Hepatocyte (in vitro differentiated cells): Measurements from ENCODE around the gene PRKAG2. TPM values are rescaled to one million over a fixed set of nuclear protein-coding genes. Genes with fewer than 3 reads are reported as not detected.

Experiments
- DNase-seq: peaks from one replicate; pipeline ENCODE4 v3.0.0-alpha.2; 2016; ENCODE audit warnings: low spot score
- H2AFZ ChIP-seq: fragments of 200-600 bp; sonication (generic); 2 replicates; pipeline ENCODE4 v1.6.0; 2016; ENCODE audit warnings: antibody characterized with exemption, mild to moderate bottlenecking
- H3K27ac ChIP-seq: fragments of 200-600 bp; sonication (generic); 2 replicates; pipeline ENCODE4 v1.5.1; 2016; ENCODE audit warnings: mild to moderate bottlenecking
- H3K27me3 ChIP-seq: fragments of 200-600 bp; sonication (generic); 2 replicates; pipeline ENCODE4 v1.6.1; 2016
- H3K36me3 ChIP-seq: fragments of 200-600 bp; sonication (generic); replicated peaks from 2 replicates; pipeline ENCODE4 v1.5.1; 2016; ENCODE audit warnings: low read depth; ENCODE audit not compliant: insufficient read depth
- H3K4me1 ChIP-seq: fragments of 200-600 bp; sonication (generic); 2 replicates; pipeline ENCODE4 v1.5.1; 2016; ENCODE audit warnings: mild to moderate bottlenecking, moderate library complexity; ENCODE audit not compliant: insufficient read depth
- H3K4me2 ChIP-seq: fragments of 200-600 bp; sonication (generic); 2 replicates; pipeline ENCODE4 v1.6.0; 2016
- H3K4me3 ChIP-seq: fragments of 200-600 bp; sonication (generic); 2 replicates; pipeline ENCODE4 v1.5.1; 2016; ENCODE audit warnings: mild to moderate bottlenecking
- H3K79me2 ChIP-seq: fragments of 200-600 bp; sonication (generic); 2 replicates; pipeline ENCODE4 v1.6.0; 2017; ENCODE audit warnings: mild to moderate bottlenecking
- H3K9me2 ChIP-seq: fragments of 200-600 bp; sonication (generic); replicated peaks from 2 replicates; pipeline ENCODE4 v1.6.0; 2017; ENCODE audit warnings: mild to moderate bottlenecking; ENCODE audit not compliant: insufficient read depth
- H3K9me3 ChIP-seq: fragments of 200-600 bp; sonication (generic); 2 replicates; pipeline ENCODE4 v1.5.1; 2016; ENCODE audit warnings: low read depth, mild to moderate bottlenecking
- H4K20me1 ChIP-seq: fragments of 200-600 bp; sonication (generic); 2 replicates; pipeline ENCODE4 v1.6.0; 2016; ENCODE audit warnings: mild to moderate bottlenecking; ENCODE audit not compliant: insufficient read depth, poor library complexity, severe bottlenecking
- EZH2 ChIP-seq: fragments of 200-600 bp; sonication (generic); IDR thresholded peaks from 2 replicates; pipeline ENCODE4 v1.6.1; 2016; ENCODE audit warnings: antibody characterized with exemption, mild to moderate bottlenecking, borderline replicate concordance
- EZH2phosphoT487 ChIP-seq: fragments of 200-600 bp; sonication (generic); IDR thresholded peaks from one replicate; pipeline ENCODE4 v1.6.1; 2018; ENCODE audit warnings: antibody characterized with exemption, mild to moderate bottlenecking, low read depth, moderate library complexity; ENCODE audit not compliant: unreplicated experiment, severe bottlenecking
- WGBS: methylation state at CpG from one replicate; pipeline ENCODE4 v1.1.6; 2016; ENCODE audit warnings: low lambda C conversion rate; ENCODE audit errors: missing lambda C conversion rate; 5-methylcytosine and 5-hydroxymethylcytosine counted together
- polyA plus RNA-seq: library from polyadenylated mRNA; unstranded; fragments of >200 nt; fragmentation: Nextera tagmentation; extraction: Ambion mirVana; gene quantifications from 2 replicates; pipeline ENCODE4 v1.2.1, GENCODE V29; 2016
- total RNA-seq: library from RNA; depleted of rRNA; stranded (reverse); fragments of >200 nt; gene quantifications from 2 replicates; pipeline ENCODE4 v1.2.3, GENCODE V29; 2014
- TF ChIP-seq, protein P1 (sequence below): fragments of 200-600 bp; sonication (generic); IDR thresholded peaks from 2 replicates; pipeline ENCODE4 v1.5.1; 2016; ENCODE audit warnings: antibody characterized with exemption, mild to moderate bottlenecking; ENCODE audit not compliant: poor library complexity

Gene PRKAG2
- total and polyA plus RNA-seq, 2 experiments from 2014 or later, result 17.8 to 23.4 TPM

DNA sequence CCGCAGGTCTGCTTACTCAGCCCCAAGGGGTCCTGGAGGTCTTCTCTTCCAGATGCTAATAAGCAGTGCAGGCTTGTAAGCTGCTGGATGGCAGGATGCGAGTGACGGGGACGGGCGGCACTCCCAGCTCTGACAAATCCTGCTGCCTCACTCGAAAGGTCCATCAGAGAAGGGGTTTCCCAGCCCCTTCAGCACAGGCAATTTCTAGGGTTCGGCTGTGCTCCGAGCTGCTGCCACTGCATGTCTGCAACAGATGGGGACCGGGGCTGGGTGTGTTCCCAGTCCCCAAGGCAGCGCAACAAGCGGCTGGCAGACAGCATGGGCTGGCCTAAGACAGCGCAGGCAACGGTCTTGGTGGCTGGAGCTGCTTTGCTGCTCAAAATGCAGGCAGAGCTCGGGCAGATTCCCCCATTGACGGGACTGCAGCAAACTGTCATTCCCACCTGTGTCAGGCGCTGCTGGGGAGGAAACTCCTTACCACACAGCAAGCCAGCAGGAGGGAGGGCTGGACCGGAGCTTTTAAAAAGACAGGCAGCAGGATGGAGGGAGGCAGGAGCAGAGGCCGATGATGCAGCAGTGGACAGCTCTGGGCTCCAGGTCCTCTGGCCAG, 62.4 kb downstream of the PRKAG2 start:
- WGBS, result 55% methylated on average over 18 of the region's 18 CpGs

DNA sequence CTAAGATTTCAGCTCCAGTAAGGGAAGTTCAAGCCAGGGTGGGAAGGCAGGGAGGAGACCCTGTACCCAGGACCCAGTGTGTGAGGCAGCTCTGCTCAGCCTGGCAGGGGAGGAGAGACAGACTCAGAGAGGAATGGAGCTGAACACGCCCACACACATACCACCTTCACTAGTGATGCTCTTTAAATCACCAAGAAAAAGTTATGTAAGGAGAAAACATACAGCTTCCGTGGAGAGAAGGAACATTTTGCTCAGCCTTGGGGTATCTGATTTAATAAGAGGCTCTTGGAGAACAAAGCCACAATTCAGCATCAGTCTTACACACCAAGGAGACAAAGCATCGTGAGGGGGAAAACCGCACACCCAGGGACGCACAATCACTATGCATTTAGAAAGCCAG, 62.9 kb downstream of the PRKAG2 start:
- H3K4me3 ChIP-seq, result no peak overlapping the region
- H3K27ac ChIP-seq, result no peak overlapping the region
- no peaks in the 10 kb centered on the region for H3K9me3 ChIP-seq
- WGBS, result 68% methylated on average over 5 of the region's 5 CpGs
- peaks cover 4% of the 10 kb centered on the region for H3K27me3 ChIP-seq
- peaks cover 2% of the 10 kb centered on the region for H3K4me1 ChIP-seq
- no peaks in the 10 kb centered on the region for H4K20me1 ChIP-seq
- no peak overlapping the region for H3K4me2 ChIP-seq
- H3K9me2 ChIP-seq, result no peaks in the 10 kb centered on the region
- no peak for DNase-seq
- no peak overlapping the region for H2AFZ ChIP-seq
- no peaks in the 10 kb centered on the region for H3K36me3 ChIP-seq
- TF ChIP-seq, protein P1, sequence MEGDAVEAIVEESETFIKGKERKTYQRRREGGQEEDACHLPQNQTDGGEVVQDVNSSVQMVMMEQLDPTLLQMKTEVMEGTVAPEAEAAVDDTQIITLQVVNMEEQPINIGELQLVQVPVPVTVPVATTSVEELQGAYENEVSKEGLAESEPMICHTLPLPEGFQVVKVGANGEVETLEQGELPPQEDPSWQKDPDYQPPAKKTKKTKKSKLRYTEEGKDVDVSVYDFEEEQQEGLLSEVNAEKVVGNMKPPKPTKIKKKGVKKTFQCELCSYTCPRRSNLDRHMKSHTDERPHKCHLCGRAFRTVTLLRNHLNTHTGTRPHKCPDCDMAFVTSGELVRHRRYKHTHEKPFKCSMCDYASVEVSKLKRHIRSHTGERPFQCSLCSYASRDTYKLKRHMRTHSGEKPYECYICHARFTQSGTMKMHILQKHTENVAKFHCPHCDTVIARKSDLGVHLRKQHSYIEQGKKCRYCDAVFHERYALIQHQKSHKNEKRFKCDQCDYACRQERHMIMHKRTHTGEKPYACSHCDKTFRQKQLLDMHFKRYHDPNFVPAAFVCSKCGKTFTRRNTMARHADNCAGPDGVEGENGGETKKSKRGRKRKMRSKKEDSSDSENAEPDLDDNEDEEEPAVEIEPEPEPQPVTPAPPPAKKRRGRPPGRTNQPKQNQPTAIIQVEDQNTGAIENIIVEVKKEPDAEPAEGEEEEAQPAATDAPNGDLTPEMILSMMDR, result no peak
- H3K79me2 ChIP-seq, result no peaks in the 10 kb centered on the region

More for the DNA sequence above, 62.4 kb downstream of the PRKAG2 start:
- DNase-seq, result no peak
- Histone ChIP-seq H4K20me1 (no peaks in the 10 kb centered on the region), H3K4me2 (no peak overlapping the region), H3K36me3 (no peaks in the 10 kb centered on the region), H3K9me3 (no peaks in the 10 kb centered on the region), H3K4me3 (no peak overlapping the region), H3K79me2 (no peaks in the 10 kb centered on the region), H2AFZ (no peak overlapping the region), H3K9me2 (no peaks in the 10 kb centered on the region), H3K27ac (no peak overlapping the region), H3K4me1 (peaks cover 5% of the 10 kb centered on the region), H3K27me3 (peaks cover 4% of the 10 kb centered on the region)
- TF ChIP-seq, protein P1, result no peak
- TF ChIP-seq EZH2phosphoT487 (no peak), EZH2 (no peak)

DNA sequence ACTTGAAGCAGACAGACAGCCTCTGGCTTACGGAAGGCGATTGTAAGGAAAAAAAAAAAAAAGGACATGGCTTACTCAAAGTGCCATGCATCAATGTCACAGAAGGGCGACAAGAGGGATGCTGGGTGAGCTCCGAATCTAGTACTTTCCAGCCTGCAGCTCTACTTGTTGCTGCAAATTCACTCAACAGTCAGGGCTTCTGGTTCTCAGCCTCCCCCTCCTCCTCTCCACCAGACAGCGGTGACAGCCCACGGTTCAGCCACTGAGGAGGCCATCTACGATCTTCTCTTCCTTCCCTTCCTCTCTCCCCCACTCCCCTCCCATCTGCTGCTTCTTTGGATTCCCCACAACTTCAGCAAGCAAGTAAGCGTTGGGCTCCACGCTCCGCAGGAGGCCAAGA, 63.5 kb downstream of the PRKAG2 start:
- no peak for DNase-seq
- H3K4me2 ChIP-seq, result no peak overlapping the region
- H2AFZ ChIP-seq, result no peak overlapping the region
- H3K9me3 ChIP-seq, result no peaks in the 10 kb centered on the region
- H3K4me1 ChIP-seq, result peaks cover 4% of the 10 kb centered on the region
- WGBS, result 77% methylated on average over 10 of the region's 10 CpGs
- H3K4me3 ChIP-seq, result no peak overlapping the region
- no peak overlapping the region for H3K27ac ChIP-seq
- peaks cover 4% of the 10 kb centered on the region for H3K27me3 ChIP-seq
- H3K9me2 ChIP-seq, result no peaks in the 10 kb centered on the region
- H3K79me2 ChIP-seq, result no peaks in the 10 kb centered on the region
- H3K36me3 ChIP-seq, result no peaks in the 10 kb centered on the region
- TF ChIP-seq, protein P1, result no peak
- TF ChIP-seq EZH2phosphoT487, result no peak
- no peak for TF ChIP-seq EZH2
- no peaks in the 10 kb centered on the region for H4K20me1 ChIP-seq
